ENCODE data around the gene QARS1. TPM values are rescaled to one million over a fixed set of nuclear protein-coding genes. Genes with fewer than 3 reads are reported as not detected.

The QARS1 gene
- total and polyA plus RNA-seq, 2 of the 8 experiments (the other 6 are each of a cell fraction or from before 2014, with no cell fraction given): 353 to 581 TPM

DNA sequence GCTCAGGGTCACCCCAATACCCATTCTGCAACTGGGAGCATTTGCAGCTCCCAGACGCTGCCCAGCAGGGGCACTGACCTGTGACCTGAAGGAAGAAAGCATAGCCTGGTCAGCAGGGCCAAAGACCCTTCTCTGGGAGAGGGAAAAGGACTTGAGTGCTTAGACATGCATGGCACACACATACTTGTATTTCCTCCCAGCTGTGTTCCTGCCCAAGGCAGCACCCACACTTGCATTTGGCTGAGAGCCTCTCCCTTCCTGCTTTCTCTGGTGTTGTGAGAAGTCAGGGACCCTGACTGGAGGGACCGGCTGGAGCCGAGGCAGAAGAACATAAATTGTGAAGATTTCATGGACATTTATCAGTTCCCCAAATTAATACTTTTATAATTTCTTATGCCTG, 35.5 kb upstream of the QARS1 start (continued):
- TF ChIP-seq CREB1 (IDR thresholded peaks at IDR 0.05) (no peak), RAD21 (IDR thresholded peaks at IDR 0.05 in 1 of 2, conservative IDR thresholded peaks at IDR 0.05 in 1 of 2; ENCODE audit: low read depth in 2 of 2, low read length in 2 of 2) (no peak), RNF2 (IDR thresholded peaks at IDR 0.05; ENCODE audit: borderline replicate concordance, low read depth, low read length, missing control alignments, poor library complexity, severe bottlenecking) (no peak), TEAD4 (IDR thresholded peaks at IDR 0.05; ENCODE audit: low read depth, low read length) (no peak), KDM5A (IDR thresholded peaks at IDR 0.05; ENCODE audit: low read length) (no peak)

All from H1 (cell line).